Measurements from ENCODE around the gene SNX33. TPM values are rescaled to one million over a fixed set of nuclear protein-coding genes. Genes with fewer than 3 reads are reported as not detected.

The SNX33 gene
- total RNA-seq, 1 experiment from 2014 or later: 8.3 TPM

DNA sequence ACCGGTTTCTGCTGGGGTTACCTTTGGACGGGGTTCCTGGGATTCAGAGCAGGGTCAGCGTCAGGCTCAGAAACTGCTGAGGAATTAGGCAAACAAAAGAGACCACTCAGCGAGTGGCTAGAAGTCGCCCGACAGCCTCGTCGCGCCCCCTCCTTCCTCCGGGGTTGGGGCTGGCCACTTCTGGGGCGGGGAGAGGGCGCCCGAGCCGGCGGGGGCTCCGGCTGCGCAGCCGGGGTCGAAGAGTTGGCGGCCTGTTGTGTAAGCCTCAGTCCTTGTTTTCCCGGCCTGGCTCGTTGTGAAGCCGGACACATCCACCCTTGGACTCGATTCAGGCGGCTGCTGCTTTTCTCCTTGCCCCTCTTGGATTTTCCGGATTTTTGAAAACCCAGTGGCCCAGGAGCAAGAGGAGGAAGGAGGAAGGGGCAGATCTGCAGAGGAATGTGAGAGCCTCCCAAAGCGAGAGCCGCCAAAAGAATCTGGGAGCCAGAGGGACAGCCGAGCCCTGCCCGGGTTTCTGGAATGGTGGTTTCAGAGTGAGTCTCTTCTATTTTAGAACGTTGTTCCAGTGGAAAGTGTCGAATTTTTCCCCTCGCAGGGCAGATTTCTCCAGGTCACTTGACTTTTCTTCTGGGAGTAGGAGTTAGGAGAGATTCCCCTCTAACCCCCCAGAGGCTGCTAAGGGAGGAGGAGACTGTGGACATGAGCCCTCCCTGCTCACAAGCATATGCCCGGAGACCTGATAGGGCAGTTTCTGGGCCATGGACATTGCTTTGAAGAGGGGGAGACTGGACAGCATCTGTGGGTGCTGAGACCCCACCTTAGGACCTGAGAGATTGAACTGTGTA lies 666 bp downstream of the SNX33 start:
- H3K27ac ChIP-seq (ENCODE audit: low read depth, low read length): peak overlapping the region; percentile 76
- peak overlapping the region; percentile 99 for H3K4me2 ChIP-seq (ENCODE audit: low read length)
- TF ChIP-seq SIN3A (IDR thresholded peaks at IDR 0.05; ENCODE audit: low read depth) (no peak), EZH2 (IDR thresholded peaks at IDR 0.05) (no peak), TCF7L2 (IDR thresholded peaks at IDR 0.05; ENCODE audit: borderline replicate concordance, extremely low read depth, insufficient read depth, insufficient read length) (no peak), POLR2AphosphoS5 (IDR thresholded peaks at IDR 0.05; ENCODE audit: low read depth, low read length) (no peak), JUND (IDR thresholded peaks at IDR 0.05) (no peak), RAD21 (IDR thresholded peaks at IDR 0.05; ENCODE audit: low read depth) (no peak), EZH2phosphoT487 (IDR thresholded peaks at IDR 0.05; ENCODE audit: borderline replicate concordance) (no peak), ZNF274 (IDR thresholded peaks at IDR 0.05; ENCODE audit: low read depth, low read length) (no peak), CEBPB (IDR thresholded peaks at IDR 0.05; ENCODE audit: low read depth) (no peak), CBX3 (IDR thresholded peaks at IDR 0.05; ENCODE audit: low read depth) (no peak), YY1 (IDR thresholded peaks at IDR 0.05; ENCODE audit: extremely low read depth, insufficient replicate concordance, low read depth, low read length) (no peak), ZFX (IDR thresholded peaks at IDR 0.05) (no peak)
- TF ChIP-seq, protein P1, sequence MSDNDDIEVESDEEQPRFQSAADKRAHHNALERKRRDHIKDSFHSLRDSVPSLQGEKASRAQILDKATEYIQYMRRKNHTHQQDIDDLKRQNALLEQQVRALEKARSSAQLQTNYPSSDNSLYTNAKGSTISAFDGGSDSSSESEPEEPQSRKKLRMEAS (IDR thresholded peaks at IDR 0.05): no peak
- TF ChIP-seq, protein P2, sequence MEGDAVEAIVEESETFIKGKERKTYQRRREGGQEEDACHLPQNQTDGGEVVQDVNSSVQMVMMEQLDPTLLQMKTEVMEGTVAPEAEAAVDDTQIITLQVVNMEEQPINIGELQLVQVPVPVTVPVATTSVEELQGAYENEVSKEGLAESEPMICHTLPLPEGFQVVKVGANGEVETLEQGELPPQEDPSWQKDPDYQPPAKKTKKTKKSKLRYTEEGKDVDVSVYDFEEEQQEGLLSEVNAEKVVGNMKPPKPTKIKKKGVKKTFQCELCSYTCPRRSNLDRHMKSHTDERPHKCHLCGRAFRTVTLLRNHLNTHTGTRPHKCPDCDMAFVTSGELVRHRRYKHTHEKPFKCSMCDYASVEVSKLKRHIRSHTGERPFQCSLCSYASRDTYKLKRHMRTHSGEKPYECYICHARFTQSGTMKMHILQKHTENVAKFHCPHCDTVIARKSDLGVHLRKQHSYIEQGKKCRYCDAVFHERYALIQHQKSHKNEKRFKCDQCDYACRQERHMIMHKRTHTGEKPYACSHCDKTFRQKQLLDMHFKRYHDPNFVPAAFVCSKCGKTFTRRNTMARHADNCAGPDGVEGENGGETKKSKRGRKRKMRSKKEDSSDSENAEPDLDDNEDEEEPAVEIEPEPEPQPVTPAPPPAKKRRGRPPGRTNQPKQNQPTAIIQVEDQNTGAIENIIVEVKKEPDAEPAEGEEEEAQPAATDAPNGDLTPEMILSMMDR (IDR thresholded peaks at IDR 0.05 in 2 of 3, conservative IDR thresholded peaks at IDR 0.05 in 1 of 3; ENCODE audit: borderline replicate concordance in 1 of 3, insufficient read depth in 1 of 3, low read depth in 2 of 3, low read length in 2 of 3): no peak
- H3K4me1 ChIP-seq (ENCODE audit: control insufficient read depth in 1 of 2, insufficient read depth in 2 of 2, low read length in 2 of 2): peaks cover 22 to 58% of the 10 kb centered on the region in 2 experiments
- H3K36me3 ChIP-seq (ENCODE audit: control insufficient read depth in 1 of 2, insufficient read depth in 2 of 2, low read length in 2 of 2): peaks cover 0 to 12% of the 10 kb centered on the region in 2 experiments; a peak in 1 of 4 replicates
- H3K9ac ChIP-seq (ENCODE audit: low read length): peak overlapping the region; percentile 95
- intact Hi-C loops (cut with micrococcal nuclease): no loop called here
- ChIA-PET CTCF (interaction anchor here (0.7 to 2.4 kb wide), 9 partner anchors 10 to 280 kb away, joined by 3 to 8 read pairs (median 4); partner anchors contain the start of genes MAN2C1, SIN3A and SNUPN), RAD21 (ENCODE audit: low non-redundant PET in 1 of 2, low total read pairs in 2 of 2, uncharacterized antibody in 2 of 2, unreplicated experiment in 2 of 2) (interaction anchor here (0.6 to 1.3 kb wide), 5 partner anchors 21 to 301 kb away, joined by 3 to 6 read pairs (median 4); partner anchors contain the start of genes MAN2C1 (in 1 of the 2) and SIN3A (in 1 of the 2)), POLR2A (interaction anchor here (0.6 to 1.6 kb wide), 5 partner anchors 13 to 281 kb away, joined by 4 to 10 read pairs (median 5); partner anchors contain the start of gene SIN3A)
- no peaks in the 10 kb centered on the region for H3K9me2 ChIP-seq (ENCODE audit: insufficient read depth)
- no peaks in the 10 kb centered on the region for H3K9me3 ChIP-seq (ENCODE audit: control insufficient read depth in 1 of 2, insufficient read depth in 1 of 2, low read depth in 1 of 2, low read length in 2 of 2)
- H3K27me3 ChIP-seq (ENCODE audit: insufficient read depth, low read length): no peaks in the 10 kb centered on the region
- DNase-seq (ENCODE audit: low read depth, low spot score): no peak
- H2AFZ ChIP-seq (ENCODE audit: low read depth, low read length, poor library complexity, severe bottlenecking): peak overlapping the region; percentile 56
- peak; percentile 29 for ATAC-seq
- peak overlapping the region; percentile 83 to 98 for H3K4me3 ChIP-seq (replicated peaks in 1 of 2; ENCODE audit: low read depth in 1 of 2, low read length in 2 of 2)
- no peaks in the 10 kb centered on the region for H4K20me1 ChIP-seq (ENCODE audit: insufficient read depth)
- peaks cover 43% of the 10 kb centered on the region for H3K79me2 ChIP-seq (ENCODE audit: insufficient read depth, low read length)
- BruUV-seq (replicated peaks): TSS peak; percentile 52
